ENCODE measurements around the gene THRAP3.

Gene THRAP3

GRCh38 chr1:36323636-36324352 is 99.6 kb downstream of the THRAP3 start, which contains the start of gene EVA1B:
Gene EVA1B, minus strand, starts transcription at chr1:36323645. Its CDS starts 608 bp downstream, at chr1:36323037.
- DNase-seq (ENCODE audit: low read depth in 2 of 3, low spot score in 1 of 3), result peak in 1 of 3 donors; percentile 32

- DNase-seq (ENCODE audit: low read depth in 2 of 3, low spot score in 1 of 3), result no peak
Measured at GRCh38 chr1:36324353-36324703, 100.1 kb downstream of the THRAP3 start.

GRCh38 chr1:36326499-36326898 is 102.3 kb downstream of the THRAP3 start:
- no peak for DNase-seq (ENCODE audit: low read depth in 2 of 3, low spot score in 1 of 3)

- DNase-seq (ENCODE audit: low read depth in 2 of 3, low spot score in 1 of 3), result no peak
Measured at GRCh38 chr1:36327421-36328087, 103.3 kb downstream of the THRAP3 start.

GRCh38 chr1:36328088-36328480 is 103.8 kb downstream of the THRAP3 start:
- no peak for DNase-seq (ENCODE audit: low read depth in 2 of 3, low spot score in 1 of 3)

GRCh38 chr1:36328713-36329112 is 104.5 kb downstream of the THRAP3 start:
- no peak for DNase-seq (ENCODE audit: low read depth in 2 of 3, low spot score in 1 of 3)

- DNase-seq (ENCODE audit: low read depth in 2 of 3, low spot score in 1 of 3), result no peak
Measured at GRCh38 chr1:36329817-36330216, 105.6 kb downstream of the THRAP3 start.

- no peak for DNase-seq (ENCODE audit: low read depth in 2 of 3, low spot score in 1 of 3)
Measured at GRCh38 chr1:36330940-36331339, 106.7 kb downstream of the THRAP3 start.

- DNase-seq (ENCODE audit: low read depth in 2 of 3, low spot score in 1 of 3), result no peak
Measured at GRCh38 chr1:36337830-36338229, 113.6 kb downstream of the THRAP3 start.

GRCh38 chr1:36339215-36339614 is 115.0 kb downstream of the THRAP3 start:
- DNase-seq (ENCODE audit: low read depth in 2 of 3, low spot score in 1 of 3), result no peak

GRCh38 chr1:36339615-36340014 is 115.4 kb downstream of the THRAP3 start:
- no peak for DNase-seq (ENCODE audit: low read depth in 2 of 3, low spot score in 1 of 3)

- no peak for DNase-seq (ENCODE audit: low read depth in 2 of 3, low spot score in 1 of 3)
Measured at GRCh38 chr1:36341626-36342320, 117.5 kb downstream of the THRAP3 start.

GRCh38 chr1:36342426-36343185 is 118.4 kb downstream of the THRAP3 start:
- DNase-seq (ENCODE audit: low read depth in 2 of 3, low spot score in 1 of 3), result peak in 1 of 3 donors; percentile 41

GRCh38 chr1:36343651-36344394 is 119.6 kb downstream of the THRAP3 start:
- no peak for DNase-seq (ENCODE audit: low read depth in 2 of 3, low spot score in 1 of 3)

GRCh38 chr1:36344395-36344680 is 120.1 kb downstream of the THRAP3 start:
- no peak for DNase-seq (ENCODE audit: low read depth in 2 of 3, low spot score in 1 of 3)

- DNase-seq (ENCODE audit: low read depth in 2 of 3, low spot score in 1 of 3), result no peak
Measured at GRCh38 chr1:36345353-36345752, 121.1 kb downstream of the THRAP3 start.

GRCh38 chr1:36346741-36347370 is 122.6 kb downstream of the THRAP3 start:
- DNase-seq (ENCODE audit: low read depth in 2 of 3, low spot score in 1 of 3), result no peak

GRCh38 chr1:36349241-36349671 is 125.0 kb downstream of the THRAP3 start:
- DNase-seq (ENCODE audit: low read depth in 2 of 3, low spot score in 1 of 3), result no peak

- DNase-seq (ENCODE audit: low read depth in 2 of 3, low spot score in 1 of 3), result no peak
Measured at GRCh38 chr1:36349839-36350238, 125.6 kb downstream of the THRAP3 start.

- peak in 1 of 3 donors; percentile 20 for DNase-seq (ENCODE audit: low read depth in 2 of 3, low spot score in 1 of 3)
Measured at GRCh38 chr1:36350659-36351226, 126.5 kb downstream of the THRAP3 start.
